ENCODE data around the gene PSTPIP2.
A peak's percentile ranks its signal among the peaks of the same experiment; 100 is the strongest.
"Not testable (repeated sequence)": the region's sequence is repeated elsewhere in the genome, so short reads cannot be mapped to it uniquely, and the experiment has no call there.

Gene PSTPIP2

DNA sequence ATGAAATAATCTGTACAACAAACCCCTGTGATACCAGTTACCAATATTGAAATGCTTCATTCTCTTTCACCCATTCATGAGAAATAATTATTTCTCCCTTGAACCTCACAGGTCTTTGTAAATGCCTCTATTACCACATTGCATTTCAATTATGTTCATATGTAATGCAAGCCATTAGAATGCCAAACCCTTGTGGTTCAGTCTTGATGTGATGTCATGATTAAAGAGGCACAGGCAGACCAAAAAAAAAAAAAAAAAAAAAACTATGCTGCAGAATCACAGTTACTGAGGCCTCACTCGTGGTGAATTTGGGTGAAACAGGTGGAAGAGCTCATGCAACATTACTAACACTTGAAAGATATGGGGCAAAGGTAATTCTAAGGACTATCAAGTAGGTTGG, 95.5 kb downstream of the PSTPIP2 start:
- Histone ChIP-seq H3K4me1 (ENCODE audit: control insufficient read depth in 2 of 2, insufficient read depth in 2 of 2, low read length in 2 of 2) (peaks cover 0 to 8% of the 10 kb centered on the region in 2 donors), H3K9ac (ENCODE audit: low read depth in 1 of 2, low read length in 2 of 2) (no peak overlapping the region), H3K27me3 (ENCODE audit: control insufficient read depth in 2 of 2, insufficient read depth in 2 of 2, low read length in 2 of 2) (no peaks in the 10 kb centered on the region), H3K36me3 (ENCODE audit: control insufficient read depth in 2 of 2, insufficient read depth in 2 of 2, low read length in 2 of 2) (no peaks in the 10 kb centered on the region), H3K27ac (ENCODE audit: low read depth in 2 of 2, low read length in 2 of 2) (no peak overlapping the region), H3K4me3 (ENCODE audit: low read length in 2 of 2) (no peak overlapping the region), H3K9me3 (ENCODE audit: control insufficient read depth in 2 of 2, low read length in 2 of 2) (no peaks in the 10 kb centered on the region)

DNA sequence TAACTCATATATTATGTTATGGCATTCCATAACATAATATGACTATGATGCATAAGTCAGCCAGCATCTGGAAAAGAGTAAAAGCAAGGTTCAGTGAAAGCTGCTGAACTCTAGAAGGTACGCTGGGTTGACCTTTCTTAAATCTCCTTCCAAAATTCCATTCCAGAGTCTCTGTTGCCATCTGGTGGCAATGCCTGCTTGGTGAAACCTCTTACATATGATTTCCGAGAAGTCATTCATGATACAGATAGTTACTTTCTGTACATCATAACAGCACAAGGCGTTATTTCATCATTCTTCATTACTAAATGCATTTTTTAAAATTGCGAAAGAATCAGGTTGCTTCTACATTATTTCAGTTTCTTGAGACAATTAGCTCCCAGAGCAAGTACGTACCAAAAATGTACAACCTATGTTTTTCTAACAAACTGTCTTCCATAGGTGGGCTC, 97.9 kb downstream of the PSTPIP2 start:
- no peak overlapping the region for H3K4me3 ChIP-seq (ENCODE audit: low read length in 2 of 2)

DNA sequence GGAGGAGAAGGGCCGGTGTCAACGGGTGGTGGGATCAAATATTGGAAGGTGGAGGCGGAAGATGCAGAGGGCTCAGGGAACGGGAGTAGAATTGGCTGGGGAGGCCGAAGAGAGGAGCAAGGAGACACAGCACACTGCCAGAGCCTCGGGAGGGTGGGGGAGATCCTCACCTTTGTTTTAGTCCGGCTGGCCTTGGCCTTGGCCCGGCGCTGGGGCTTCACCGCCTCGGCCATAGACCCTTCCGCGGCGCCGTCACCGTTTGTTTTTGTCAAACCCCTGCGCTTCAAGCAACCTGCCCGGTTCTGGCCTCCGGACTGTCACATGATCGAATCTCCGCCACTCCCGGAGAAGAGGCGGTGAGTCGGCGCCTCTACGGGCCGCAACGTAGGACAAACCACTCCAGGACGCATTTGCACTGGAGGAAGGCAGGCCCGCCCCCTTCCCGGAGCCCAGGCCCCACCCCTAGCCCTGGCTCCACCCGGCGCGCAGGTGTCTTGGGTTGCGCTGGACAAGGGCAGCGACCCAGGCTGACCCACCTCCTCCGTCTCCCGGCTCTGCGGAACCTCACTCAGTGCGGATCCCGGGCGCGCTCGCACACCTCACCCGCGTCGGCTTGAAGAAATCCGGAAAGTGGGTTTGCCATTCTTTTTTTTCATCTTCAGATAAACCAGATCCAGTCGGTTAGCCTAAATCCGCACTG, 104.9 kb downstream of the PSTPIP2 start, which contains the start of gene EPG5:
Gene EPG5 (minus strand): TSS at position 323 of the 700 bp plus-strand sequence. CDS start 90 bp downstream, at position 233.
- H3K4me1 ChIP-seq (ENCODE audit: control insufficient read depth in 2 of 2, insufficient read depth in 2 of 2, low read length in 2 of 2) = peaks cover 0 to 7% of the 10 kb centered on the region in 2 donors

More for the DNA sequence above, 97.9 kb downstream of the PSTPIP2 start:
- Histone ChIP-seq H3K27me3 (ENCODE audit: control insufficient read depth in 2 of 2, insufficient read depth in 2 of 2, low read length in 2 of 2) (no peaks in the 10 kb centered on the region), H3K36me3 (ENCODE audit: control insufficient read depth in 2 of 2, insufficient read depth in 2 of 2, low read length in 2 of 2) (no peaks in the 10 kb centered on the region), H3K27ac (ENCODE audit: low read depth in 2 of 2, low read length in 2 of 2) (no peak overlapping the region), H3K4me1 (ENCODE audit: control insufficient read depth in 2 of 2, insufficient read depth in 2 of 2, low read length in 2 of 2) (peaks cover 0 to 4% of the 10 kb centered on the region in 2 donors), H3K9me3 (ENCODE audit: control insufficient read depth in 2 of 2, low read length in 2 of 2) (no peaks in the 10 kb centered on the region), H3K9ac (ENCODE audit: low read depth in 1 of 2, low read length in 2 of 2) (no peak overlapping the region)

DNA sequence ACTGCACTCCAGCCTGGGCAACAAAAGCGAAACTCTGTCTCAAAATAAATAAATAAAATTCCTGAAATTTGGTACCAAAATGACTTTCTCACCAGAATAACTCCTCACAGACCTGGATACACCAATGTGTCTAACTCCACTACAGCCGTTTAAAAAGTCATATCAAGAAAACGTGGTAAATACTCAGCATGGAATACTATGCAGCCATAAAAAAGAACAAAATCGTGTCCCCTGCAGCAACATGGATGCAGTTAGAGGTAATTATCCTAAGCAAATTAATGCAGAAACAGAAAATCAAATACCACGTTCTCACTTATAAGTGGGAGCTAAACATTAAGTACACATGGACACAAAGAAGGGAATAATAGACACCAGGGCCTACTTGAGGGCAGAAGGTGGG, 107.1 kb downstream of the PSTPIP2 start:
- H3K36me3 ChIP-seq (ENCODE audit: control insufficient read depth in 2 of 2, insufficient read depth in 2 of 2, low read length in 2 of 2); H3K27ac ChIP-seq (ENCODE audit: low read depth in 2 of 2, low read length in 2 of 2); H3K9me3 ChIP-seq (ENCODE audit: control insufficient read depth in 2 of 2, low read length in 2 of 2); H3K9ac ChIP-seq (ENCODE audit: low read depth in 1 of 2, low read length in 2 of 2); H3K4me3 ChIP-seq (ENCODE audit: low read length in 2 of 2); H3K27me3 ChIP-seq (ENCODE audit: control insufficient read depth in 2 of 2, insufficient read depth in 2 of 2, low read length in 2 of 2); H3K4me1 ChIP-seq (ENCODE audit: control insufficient read depth in 2 of 2, insufficient read depth in 2 of 2, low read length in 2 of 2): not testable (repeated sequence)

More for the DNA sequence above, 104.9 kb downstream of the PSTPIP2 start, which contains the start of gene EPG5:
- no peaks in the 10 kb centered on the region for H3K9me3 ChIP-seq (ENCODE audit: control insufficient read depth in 2 of 2, low read length in 2 of 2)
- H3K4me3 ChIP-seq (ENCODE audit: low read length in 2 of 2) = peak within 1 kb of the TSS; percentile 96 to 99
- peak within 1 kb of the TSS; percentile 75 to 90 for H3K9ac ChIP-seq (ENCODE audit: low read depth in 1 of 2, low read length in 2 of 2)
- H3K27ac ChIP-seq (ENCODE audit: low read depth in 2 of 2, low read length in 2 of 2) = peak within 1 kb of the TSS; percentile 71 to 74
- no peaks in the 10 kb centered on the region for H3K27me3 ChIP-seq (ENCODE audit: control insufficient read depth in 2 of 2, insufficient read depth in 2 of 2, low read length in 2 of 2)
- peaks cover 0 to 2% of the 10 kb centered on the region in 2 donors for H3K36me3 ChIP-seq (ENCODE audit: control insufficient read depth in 2 of 2, insufficient read depth in 2 of 2, low read length in 2 of 2)

DNA sequence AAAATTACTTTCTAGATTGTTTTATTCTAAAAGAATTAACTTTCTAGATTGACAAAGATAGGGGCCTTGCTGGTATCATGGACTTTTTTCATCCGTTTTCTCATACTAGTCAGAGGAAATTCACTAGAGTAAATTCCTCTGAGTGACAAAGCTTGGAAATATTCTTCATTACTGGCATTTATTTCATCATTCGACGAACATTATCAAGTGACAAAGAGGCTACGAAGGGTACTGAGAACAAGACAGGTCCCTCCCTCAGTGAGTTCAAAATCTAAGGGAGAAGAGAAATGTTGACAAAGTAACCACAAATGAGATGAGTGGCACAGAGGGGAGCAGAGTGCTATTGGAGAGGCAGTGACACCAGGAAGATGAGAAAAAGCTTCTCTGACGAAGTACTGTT, 109.2 kb downstream of the PSTPIP2 start:
- H3K36me3 ChIP-seq (ENCODE audit: control insufficient read depth in 2 of 2, insufficient read depth in 2 of 2, low read length in 2 of 2) = peaks cover 0 to 6% of the 10 kb centered on the region in 2 donors
- no peaks in the 10 kb centered on the region for H3K27me3 ChIP-seq (ENCODE audit: control insufficient read depth in 2 of 2, insufficient read depth in 2 of 2, low read length in 2 of 2)
- peaks cover 0 to 7% of the 10 kb centered on the region in 2 donors for H3K4me1 ChIP-seq (ENCODE audit: control insufficient read depth in 2 of 2, insufficient read depth in 2 of 2, low read length in 2 of 2)
- H3K9ac ChIP-seq (ENCODE audit: low read depth in 1 of 2, low read length in 2 of 2) = peak overlapping the region in 1 of 2 donors; percentile 14
- no peak overlapping the region for H3K4me3 ChIP-seq (ENCODE audit: low read length in 2 of 2)
- no peaks in the 10 kb centered on the region for H3K9me3 ChIP-seq (ENCODE audit: control insufficient read depth in 2 of 2, low read length in 2 of 2)
- H3K27ac ChIP-seq (ENCODE audit: low read depth in 2 of 2, low read length in 2 of 2) = no peak overlapping the region

DNA sequence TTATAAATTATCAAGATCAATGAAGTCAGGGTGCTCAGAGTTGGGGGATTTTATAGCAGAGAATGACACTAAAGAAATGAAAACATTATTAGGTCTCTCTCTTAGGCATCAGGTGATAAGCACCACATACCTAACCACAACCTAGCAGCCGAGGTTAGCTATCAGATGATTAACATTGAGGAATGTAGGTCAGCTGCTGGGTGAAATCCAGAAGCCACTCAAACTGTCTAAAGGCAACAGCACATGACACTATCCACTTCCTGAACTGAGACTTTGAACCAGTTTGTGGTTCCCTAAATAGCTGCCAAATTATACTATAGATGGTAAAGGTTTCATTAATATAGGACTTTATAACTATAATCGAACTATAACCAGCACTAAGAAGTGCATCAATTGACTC, 109.6 kb downstream of the PSTPIP2 start:
- Histone ChIP-seq H3K9ac (ENCODE audit: low read depth in 1 of 2, low read length in 2 of 2) (no peak overlapping the region), H3K27me3 (ENCODE audit: control insufficient read depth in 2 of 2, insufficient read depth in 2 of 2, low read length in 2 of 2) (no peaks in the 10 kb centered on the region), H3K27ac (ENCODE audit: low read depth in 2 of 2, low read length in 2 of 2) (no peak overlapping the region), H3K4me1 (ENCODE audit: control insufficient read depth in 2 of 2, insufficient read depth in 2 of 2, low read length in 2 of 2) (peaks cover 0 to 3% of the 10 kb centered on the region in 2 donors), H3K9me3 (ENCODE audit: control insufficient read depth in 2 of 2, low read length in 2 of 2) (no peaks in the 10 kb centered on the region), H3K36me3 (ENCODE audit: control insufficient read depth in 2 of 2, insufficient read depth in 2 of 2, low read length in 2 of 2) (peaks cover 0 to 6% of the 10 kb centered on the region in 2 donors), H3K4me3 (ENCODE audit: low read length in 2 of 2) (no peak overlapping the region)

DNA sequence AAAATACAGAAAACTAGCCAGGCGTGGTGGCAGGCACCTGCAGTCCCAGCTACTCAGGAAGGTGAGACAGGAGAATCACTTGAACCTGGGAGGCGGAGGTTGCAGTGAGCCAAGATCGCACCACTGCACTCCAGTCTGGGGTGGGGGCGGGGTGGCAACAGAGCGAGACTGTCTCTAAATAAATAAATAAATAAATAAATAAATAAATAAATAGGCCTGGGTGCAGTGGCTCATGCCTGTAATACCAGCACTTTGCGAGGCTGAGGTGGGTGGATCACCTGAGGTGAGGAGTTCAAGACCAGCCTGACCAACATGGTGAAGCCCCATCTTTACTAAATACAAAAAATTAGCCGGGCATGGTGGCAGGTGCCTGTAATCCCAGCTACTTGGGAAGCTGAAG, 112.6 kb downstream of the PSTPIP2 start:
- H3K36me3 ChIP-seq (ENCODE audit: control insufficient read depth in 2 of 2, insufficient read depth in 2 of 2, low read length in 2 of 2) = peaks cover 7 to 11% of the 10 kb centered on the region in 2 donors
- not testable (repeated sequence) for H3K4me1 ChIP-seq (ENCODE audit: control insufficient read depth in 2 of 2, insufficient read depth in 2 of 2, low read length in 2 of 2); H3K9me3 ChIP-seq (ENCODE audit: control insufficient read depth in 2 of 2, low read length in 2 of 2); H3K27me3 ChIP-seq (ENCODE audit: control insufficient read depth in 2 of 2, insufficient read depth in 2 of 2, low read length in 2 of 2); H3K4me3 ChIP-seq (ENCODE audit: low read length in 2 of 2); H3K27ac ChIP-seq (ENCODE audit: low read depth in 2 of 2, low read length in 2 of 2); H3K9ac ChIP-seq (ENCODE audit: low read depth in 1 of 2, low read length in 2 of 2)

DNA sequence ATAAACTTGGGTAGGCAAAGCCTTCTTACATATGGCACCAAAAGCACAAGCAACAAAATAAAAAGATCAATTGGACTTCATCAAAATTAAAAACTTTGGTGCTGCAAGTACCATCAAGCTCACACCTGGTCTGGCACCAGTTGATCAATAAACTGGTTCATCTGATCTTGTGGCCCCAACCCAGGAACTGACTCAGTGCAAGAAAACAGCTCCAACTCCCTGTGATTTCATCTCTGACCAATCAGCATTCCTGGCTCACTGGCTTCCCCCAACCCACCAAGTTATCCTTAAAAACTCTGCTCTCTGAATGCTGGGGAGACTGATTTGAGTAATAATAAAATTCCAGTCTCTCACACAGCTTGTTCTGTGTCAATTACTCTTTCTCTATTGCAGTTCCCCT, 113.3 kb downstream of the PSTPIP2 start:
- Histone ChIP-seq H3K27me3 (ENCODE audit: control insufficient read depth in 2 of 2, insufficient read depth in 2 of 2, low read length in 2 of 2) (no peaks in the 10 kb centered on the region), H3K4me1 (ENCODE audit: control insufficient read depth in 2 of 2, insufficient read depth in 2 of 2, low read length in 2 of 2) (no peaks in the 10 kb centered on the region), H3K9ac (ENCODE audit: low read depth in 1 of 2, low read length in 2 of 2) (no peak overlapping the region), H3K9me3 (ENCODE audit: control insufficient read depth in 2 of 2, low read length in 2 of 2) (no peaks in the 10 kb centered on the region), H3K27ac (ENCODE audit: low read depth in 2 of 2, low read length in 2 of 2) (no peak overlapping the region), H3K36me3 (ENCODE audit: control insufficient read depth in 2 of 2, insufficient read depth in 2 of 2, low read length in 2 of 2) (peaks cover 14 to 18% of the 10 kb centered on the region in 2 donors), H3K4me3 (ENCODE audit: low read length in 2 of 2) (no peak overlapping the region)

DNA sequence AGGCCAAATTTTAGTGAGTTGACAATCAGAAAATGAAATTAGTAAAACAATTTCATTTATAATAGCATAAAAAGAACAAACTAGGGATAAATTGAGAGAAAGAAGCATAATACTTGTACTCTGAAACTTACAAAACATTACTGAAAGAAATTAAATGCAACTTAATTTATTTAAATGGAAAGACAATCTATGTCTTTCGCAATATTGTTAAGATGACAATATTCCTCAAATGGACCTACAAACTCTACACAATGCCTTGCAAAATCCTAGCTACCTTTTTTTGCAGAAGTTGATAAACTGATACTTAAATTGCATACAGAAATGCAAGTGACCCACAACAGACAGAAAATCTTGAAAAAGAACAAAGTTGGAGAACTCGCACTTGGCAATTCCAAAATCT, 114.0 kb downstream of the PSTPIP2 start:
- H3K27me3 ChIP-seq (ENCODE audit: control insufficient read depth in 2 of 2, insufficient read depth in 2 of 2, low read length in 2 of 2) = no peaks in the 10 kb centered on the region

DNA sequence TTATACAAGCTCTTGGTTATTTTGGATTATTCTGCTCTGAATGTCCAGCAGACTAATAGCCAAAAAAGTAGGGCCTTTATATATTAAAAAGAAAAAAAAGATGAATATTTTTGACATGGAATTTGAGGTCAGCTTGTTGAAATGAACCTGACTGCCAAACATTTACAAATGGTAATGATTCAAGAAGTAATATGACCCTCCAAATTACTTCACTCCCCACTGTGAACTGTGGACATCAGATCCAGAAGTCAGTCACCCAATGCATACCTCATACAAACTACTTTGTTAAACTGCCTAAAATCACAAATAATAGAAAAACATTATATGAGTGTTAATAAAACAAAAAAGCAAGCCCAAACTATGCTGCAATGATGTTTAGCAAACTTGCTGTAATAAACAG, 115.0 kb downstream of the PSTPIP2 start:
- Histone ChIP-seq H3K27ac (ENCODE audit: low read depth in 2 of 2, low read length in 2 of 2) (no peak overlapping the region), H3K4me3 (ENCODE audit: low read length in 2 of 2) (no peak overlapping the region), H3K4me1 (ENCODE audit: control insufficient read depth in 2 of 2, insufficient read depth in 2 of 2, low read length in 2 of 2) (no peaks in the 10 kb centered on the region), H3K36me3 (ENCODE audit: control insufficient read depth in 2 of 2, insufficient read depth in 2 of 2, low read length in 2 of 2) (peaks cover 28 to 30% of the 10 kb centered on the region in 2 donors), H3K9ac (ENCODE audit: low read depth in 1 of 2, low read length in 2 of 2) (no peak overlapping the region), H3K9me3 (ENCODE audit: control insufficient read depth in 2 of 2, low read length in 2 of 2) (no peaks in the 10 kb centered on the region), H3K27me3 (ENCODE audit: control insufficient read depth in 2 of 2, insufficient read depth in 2 of 2, low read length in 2 of 2) (no peaks in the 10 kb centered on the region)

More for the DNA sequence above, 114.0 kb downstream of the PSTPIP2 start:
- Histone ChIP-seq H3K9ac (ENCODE audit: low read depth in 1 of 2, low read length in 2 of 2) (no peak overlapping the region), H3K27ac (ENCODE audit: low read depth in 2 of 2, low read length in 2 of 2) (no peak overlapping the region), H3K4me1 (ENCODE audit: control insufficient read depth in 2 of 2, insufficient read depth in 2 of 2, low read length in 2 of 2) (no peaks in the 10 kb centered on the region), H3K4me3 (ENCODE audit: low read length in 2 of 2) (no peak overlapping the region), H3K36me3 (ENCODE audit: control insufficient read depth in 2 of 2, insufficient read depth in 2 of 2, low read length in 2 of 2) (peaks cover 21 to 25% of the 10 kb centered on the region in 2 donors), H3K9me3 (ENCODE audit: control insufficient read depth in 2 of 2, low read length in 2 of 2) (no peaks in the 10 kb centered on the region)

Measured in mucosa of rectum (tissue), 2 donors.